K562 (cell line): ENCODE data around the gene ULK1.

ENCODE experiments used
- NR2C1 ChIP-seq, 2 experiments: fragments of 450-650 bp; IDR thresholded peaks; 2 replicates each; pipeline ENCODE4 v1.6.1; 2017; ENCODE audit warnings: mild to moderate bottlenecking in 2 of 2, antibody characterized with exemption in 1 of 2, inconsistent platforms in 1 of 2, missing compliant biosample characterization in 1 of 2, missing genetic modification characterization in 1 of 2
- ZKSCAN1 ChIP-seq: fragments of 150-350 bp; IDR thresholded peaks from 2 replicates; pipeline ENCODE4 v1.6.1; 2016; ENCODE audit warnings: low read depth, low read length
- ZKSCAN3 ChIP-seq: fragments of 250-450 bp; sonication (Bioruptor Pico); IDR thresholded peaks from 2 replicates; pipeline ENCODE4 v1.4.0; 2020

GRCh38 chr12:131860472-131861260 lies 33.8 kb upstream of the ULK1 start:
- TF ChIP-seq ZKSCAN3 (CRISPR knock-in tag) = no peak
- TF ChIP-seq NR2C1 (IDR thresholded peaks at IDR 0.05) = no peak
- TF ChIP-seq NR2C1 (tag; IDR thresholded peaks at IDR 0.05) = peak; percentile 82
- no peak for TF ChIP-seq ZKSCAN1
